WI38 (cell line): Measurements from ENCODE around the gene COL12A1.

Experiments used
- H3K4me3 ChIP-seq: 2 replicates; pipeline ENCODE4 v1.5.1; 2011; ENCODE audit warnings: low read depth, mild to moderate bottlenecking, control low read depth, low read length
- CTCF ChIP-seq: IDR thresholded peaks from 2 replicates; pipeline ENCODE4 v1.5.1; 2012; ENCODE audit warnings: low read depth, mild to moderate bottlenecking, control low read depth, low read length

Gene COL12A1

GRCh38 chr6:75213112-75213511 lies 7.3 kb upstream of the COL12A1 start:
- no peak for TF ChIP-seq CTCF
- no peak overlapping the region for H3K4me3 ChIP-seq

- no peak for TF ChIP-seq CTCF
- H3K4me3 ChIP-seq = no peak overlapping the region
These were observed 6.2 kb upstream of the COL12A1 start for GRCh38 chr6:75211920-75212590.

- peak; percentile 17; the same call in 1 of the 2 replicates for TF ChIP-seq CTCF
- no peak overlapping the region for H3K4me3 ChIP-seq
These were observed 5.3 kb upstream of the COL12A1 start for GRCh38 chr6:75210885-75211739.

GRCh38 chr6:75209184-75209723 lies 3.4 kb upstream of the COL12A1 start:
- no peak overlapping the region for H3K4me3 ChIP-seq
- TF ChIP-seq CTCF = no peak

GRCh38 chr6:75208298-75209183 lies 2.7 kb upstream of the COL12A1 start:
- peak overlapping the region; percentile 3; the same call in 1 of the 2 replicates for H3K4me3 ChIP-seq
- peak; percentile 82 for TF ChIP-seq CTCF

- H3K4me3 ChIP-seq = peak overlapping the region; percentile 84
- TF ChIP-seq CTCF = no peak
These were observed 906 bp upstream of the COL12A1 start for GRCh38 chr6:75206576-75207342.
